ENCODE results near the gene MUSK. TPM values are rescaled to one million over a fixed set of nuclear protein-coding genes. Genes with fewer than 3 reads are reported as not detected.
A peak's percentile ranks its signal among the peaks of the same experiment; 100 is the strongest.
"Not testable (repeated sequence)": the region's sequence is repeated elsewhere in the genome, so short reads cannot be mapped to it uniquely, and the experiment has no call there.

MUSK gene
- total RNA-seq, 2 donors from 2014 or later, result 1.1 to 2.8 TPM

- DNase-seq (no peak), ATAC-seq (no peak)
- intact Hi-C loops (cut with DNase I), result no loop called here
Measured at GRCh38 chr9:110687497-110687896, 18.9 kb downstream of the MUSK start.

- DNase-seq (no peak), ATAC-seq (no peak)
- intact Hi-C loops (cut with DNase I), result no loop called here
Measured at GRCh38 chr9:110688329-110688728, 19.7 kb downstream of the MUSK start.

- no peak for DNase-seq
- intact Hi-C loops (cut with DNase I), result no loop called here
- no peak for ATAC-seq
Measured at GRCh38 chr9:110691002-110691549, 22.5 kb downstream of the MUSK start.

- intact Hi-C loops (cut with DNase I), result not testable (repeated sequence)
- ATAC-seq, result peak in 1 of 2 donors; percentile 14
Measured at GRCh38 chr9:110695846-110696245, 27.3 kb downstream of the MUSK start.

GRCh38 chr9:110700953-110701352, 32.4 kb downstream of the MUSK start:
- ATAC-seq (peak in 1 of 2 donors; percentile 31), DNase-seq (no peak)
- intact Hi-C loops (cut with DNase I), result no loop called here

More at GRCh38 chr9:110695846-110696245, 27.3 kb downstream of the MUSK start:
- DNase-seq, result not testable (repeated sequence)

- DNase-seq (no peak), ATAC-seq (no peak)
- intact Hi-C loops (cut with DNase I), result no loop called here
Measured at GRCh38 chr9:110703669-110704068, 35.1 kb downstream of the MUSK start.

GRCh38 chr9:110707419-110707818, 38.8 kb downstream of the MUSK start:
- ATAC-seq, result no peak
- DNase-seq, result no peak
- intact Hi-C loops (cut with DNase I), result no loop called here

- DNase-seq, result no peak
- no peak for ATAC-seq
- intact Hi-C loops (cut with DNase I), result no loop called here
Measured at GRCh38 chr9:110710420-110710819, 41.8 kb downstream of the MUSK start.

- no peak for DNase-seq
- peak in 1 of 2 donors; percentile 79 for ATAC-seq
- intact Hi-C loops (cut with DNase I), result no loop called here
Measured at GRCh38 chr9:110712955-110713354, 44.4 kb downstream of the MUSK start.

- DNase-seq (no peak), ATAC-seq (no peak)
- intact Hi-C loops (cut with DNase I), result no loop called here
Measured at GRCh38 chr9:110714314-110714713, 45.7 kb downstream of the MUSK start.

- intact Hi-C loops (cut with DNase I), result no loop called here
- no peak for ATAC-seq
- DNase-seq, result no peak
Measured at GRCh38 chr9:110728058-110728457, 59.5 kb downstream of the MUSK start.

- intact Hi-C loops (cut with DNase I), result no loop called here
- DNase-seq (no peak), ATAC-seq (no peak)
Measured at GRCh38 chr9:110729641-110730040, 61.0 kb downstream of the MUSK start.

- intact Hi-C loops (cut with DNase I), result no loop called here
- ATAC-seq (no peak), DNase-seq (no peak)
Measured at GRCh38 chr9:110731437-110732028, 62.9 kb downstream of the MUSK start.

GRCh38 chr9:110738982-110739381, 70.4 kb downstream of the MUSK start:
- no peak for ATAC-seq
- no peak for DNase-seq
- intact Hi-C loops (cut with DNase I), result no loop called here

GRCh38 chr9:110742741-110743371, 74.3 kb downstream of the MUSK start:
- intact Hi-C loops (cut with DNase I), result no loop called here
- ATAC-seq (peak; percentile 52 to 77), DNase-seq (no peak)

- intact Hi-C loops (cut with DNase I), result no loop called here
- ATAC-seq, result peak; percentile 74 to 94
- DNase-seq, result peak; percentile 26
Measured at GRCh38 chr9:110744715-110745384, 76.3 kb downstream of the MUSK start.

- intact Hi-C loops (cut with DNase I), result no loop called here
- peak in 1 of 2 donors; percentile 41 for ATAC-seq
- DNase-seq, result no peak
Measured at GRCh38 chr9:110745676-110746075, 77.1 kb downstream of the MUSK start.

- intact Hi-C loops (cut with DNase I), result no loop called here
- no peak for DNase-seq
- ATAC-seq, result no peak
Measured at GRCh38 chr9:110746211-110746930, 77.8 kb downstream of the MUSK start.

- DNase-seq, result no peak
- no peak for ATAC-seq
- intact Hi-C loops (cut with DNase I), result no loop called here
Measured at GRCh38 chr9:110748251-110748893, 79.8 kb downstream of the MUSK start.
